GM12878 (cell line): Measurements from ENCODE around the gene FAM53B. TPM values are rescaled to one million over a fixed set of nuclear protein-coding genes. Genes with fewer than 3 reads are reported as not detected.

ENCODE experiments used
- ATAC-seq: fragments of 200-7000 bp; cut with Tn5 transposase; 3 replicates; pipeline ENCODE4 v1.9.1; 2020; ENCODE audit warnings: mild to moderate bottlenecking, moderate library complexity
- BruUV-seq: library from RNA; stranded (reverse); fragments of 400-500 nt; replicated peaks from 2 replicates; lab custom pipeline; 2021; lab: Mats Ljungman, UMichigan
- CTCF ChIA-PET: fragments of 300-600 bp; sonication (Branson Sonifier 250); formaldehyde crosslinking; extraction: SDS; loops from one replicate; lab custom pipeline; 2021; ENCODE audit warnings: inconsistent platforms; lab: Yijun Ruan, JAX
- POLR2A ChIA-PET: fragments of 350-600 bp; formaldehyde crosslinking; extraction: SDS; loops from one replicate; lab custom pipeline; 2021; ENCODE audit warnings: inconsistent platforms; lab: Charles Lee
- RAD21 ChIA-PET: fragments of 300-600 bp; sonication (Branson Sonifier 250); formaldehyde crosslinking; loops from one replicate; lab custom pipeline; 2023; ENCODE audit warnings: antibody characterized with exemption; ENCODE audit not compliant: unreplicated experiment; lab: Charles Lee
- SMC1A ChIA-PET: fragments of 300-600 bp; sonication (Branson Sonifier 250); formaldehyde crosslinking; loops from one replicate; lab custom pipeline; 2023; ENCODE audit not compliant: unreplicated experiment, uncharacterized antibody; lab: Charles Lee
- DNase-seq: peaks from one replicate; pipeline ENCODE4 v3.0.0-alpha.2; 2011; ENCODE audit warnings: low read depth, low spot score
- FAIRE-seq: peaks from 3 replicates; lab custom pipeline; 2011; peaks lifted over from hg19 to GRCh38; lab: Jason Lieb, UNC
- H2AFZ ChIP-seq: 2 replicates; pipeline ENCODE4 v1.6.0; 2011; ENCODE audit warnings: low read depth, low read length, control low read depth; ENCODE audit not compliant: control insufficient read depth
- H3K27ac ChIP-seq: 2 replicates; pipeline ENCODE4 v1.5.1; 2011; ENCODE audit warnings: control low read depth; ENCODE audit not compliant: control insufficient read depth, insufficient read depth
- H3K27me3 ChIP-seq, 2 experiments: replicated peaks in 1 of 2; 2 replicates each; pipeline versions ENCODE4 v1.6.0 to v1.6.1; 2011; ENCODE audit warnings: low read length in 1 of 2; ENCODE audit not compliant: control insufficient read depth in 2 of 2, insufficient read depth in 2 of 2
- H3K36me3 ChIP-seq, 2 experiments: 2 replicates each; pipeline ENCODE4 v1.5.1; 2011; ENCODE audit warnings: low read length in 1 of 2; ENCODE audit not compliant: control insufficient read depth in 2 of 2, insufficient read depth in 2 of 2
- H3K4me1 ChIP-seq: 2 replicates; pipeline ENCODE4 v1.6.1; 2011; ENCODE audit warnings: mild to moderate bottlenecking, low read length, moderate library complexity, mixed read lengths; ENCODE audit not compliant: control insufficient read depth, insufficient read depth
- H3K4me2 ChIP-seq: 2 replicates; pipeline ENCODE4 v1.6.0; 2011; ENCODE audit warnings: control low read depth; ENCODE audit not compliant: control insufficient read depth, insufficient read depth
- H3K4me3 ChIP-seq: fragments of 200-600 bp; sonication (generic); 2 replicates; pipeline ENCODE4 v1.5.1; 2016
- H3K79me2 ChIP-seq: 2 replicates; pipeline ENCODE4 v1.6.0; 2011; ENCODE audit warnings: low read length; ENCODE audit not compliant: control insufficient read depth, insufficient read depth
- H3K9ac ChIP-seq: 2 replicates; pipeline ENCODE4 v1.8.0; 2011; ENCODE audit warnings: low read length, control low read depth, mixed read lengths; ENCODE audit not compliant: control insufficient read depth, insufficient read depth
- H3K9me3 ChIP-seq: replicated peaks from 3 replicates; pipeline ENCODE4 v1.5.1; 2011; ENCODE audit warnings: mild to moderate bottlenecking, low read length; ENCODE audit not compliant: control insufficient read depth, insufficient read depth
- H4K20me1 ChIP-seq: 2 replicates; pipeline ENCODE4 v1.6.0; 2011; ENCODE audit not compliant: control insufficient read depth, insufficient read depth
- HDAC6 ChIP-seq: fragments of 200-600 bp; sonication (generic); IDR thresholded peaks from one replicate; pipeline ENCODE4 v1.8.0; 2017; ENCODE audit warnings: antibody characterized with exemption; ENCODE audit not compliant: unreplicated experiment
- MAX ChIP-seq: IDR thresholded peaks from 2 replicates; pipeline ENCODE4 v1.6.1; 2012; ENCODE audit warnings: low read depth, low read length, improper control_type of control experiment
- NFXL1 ChIP-seq: fragments of 450-650 bp; IDR thresholded peaks from 2 replicates; pipeline ENCODE4 v1.6.1; 2017; ENCODE audit warnings: antibody characterized with exemption, mild to moderate bottlenecking, borderline replicate concordance
- POLR2AphosphoS2 ChIP-seq: IDR thresholded peaks from 2 replicates; pipeline ENCODE4 v1.6.1; 2011; ENCODE audit warnings: low read depth, mild to moderate bottlenecking, low read length, improper control_type of control experiment, moderate library complexity
- SPI1 ChIP-seq: IDR thresholded peaks from 2 replicates; pipeline ENCODE4 v1.6.1; 2011; ENCODE audit warnings: low read depth, mild to moderate bottlenecking, low read length, moderate library complexity, borderline replicate concordance; ENCODE audit not compliant: insufficient read depth
- SUZ12 ChIP-seq: fragments of 200-600 bp; sonication (generic); IDR thresholded peaks from one replicate; pipeline ENCODE4 v1.6.1; 2018; ENCODE audit warnings: antibody characterized with exemption, mild to moderate bottlenecking; ENCODE audit not compliant: unreplicated experiment
- ZNF24 ChIP-seq: fragments of 450-650 bp; IDR thresholded peaks from 2 replicates; pipeline ENCODE4 v1.6.1; 2017; ENCODE audit warnings: antibody characterized with exemption, mild to moderate bottlenecking
- ZNF592 ChIP-seq: fragments of 450-650 bp; IDR thresholded peaks from 2 replicates; pipeline ENCODE4 v1.6.1; 2017; ENCODE audit warnings: mild to moderate bottlenecking, moderate library complexity
- WGBS: methylation state at CpG from one replicate; pipeline ENCODE4 v1.1.6; 2016; ENCODE audit warnings: low lambda C conversion rate; ENCODE audit not compliant: insufficient replicate concordance, insufficient coverage; ENCODE audit errors: missing lambda C conversion rate; 5-methylcytosine and 5-hydroxymethylcytosine counted together
- in situ Hi-C: fragments of 300-500 bp; cut with MboI; formaldehyde crosslinking; loops from 9 replicates; pipeline ENCODE4 v1.14.3; 2018; ENCODE audit warnings: mixed read lengths
- intact Hi-C: fragments of 100-400 bp; cut with micrococcal nuclease; formaldehyde crosslinking; loops from one replicate; pipeline ENCODE4 v1.14.2; 2022; ENCODE audit not compliant: unreplicated experiment
- polyA plus RNA-seq, 11 experiments: library from polyadenylated mRNA; depleted of rRNA in 4 of 11; unstranded in 6 of 11; stranded (reverse) in 5 of 11; fragments of >200 nt; fragmentation: Nextera tagmentation in 4 of 11; fragmentation: Illumina TruSeq in 1 of 11; extraction: Ambion mirVana in 4 of 11; extraction: Trizol in 1 of 11; gene quantifications; 1 replicate in 1 of 11; 2 replicates in 10 of 11; pipeline versions ENCODE4 v1.2.1 to v1.2.3, GENCODE V29; 2011 to 2016; ENCODE audit warnings: inconsistent platforms in 2 of 11, missing spikeins in 2 of 11, low read depth in 1 of 11
- total RNA-seq, 4 experiments: library from RNA; depleted of rRNA in 3 of 4; stranded (reverse); fragments of >200 nt in 3 of 4; fragmentation: Illumina TruSeq in 1 of 4; extraction: Trizol in 1 of 4; gene quantifications; 2 replicates each; pipeline versions ENCODE4 v1.2.1 to v1.2.3, GENCODE V29; 2013 to 2021
- TF ChIP-seq, protein P1 (sequence below): fragments of 450-650 bp; conservative IDR thresholded peaks from 2 replicates; pipeline ENCODE4 v1.6.1; 2017; ENCODE audit warnings: mild to moderate bottlenecking, moderate library complexity
- TF ChIP-seq, protein P2 (sequence below): fragments of 450-650 bp; IDR thresholded peaks from 2 replicates; pipeline ENCODE4 v1.6.1; 2016; ENCODE audit warnings: mild to moderate bottlenecking, moderate library complexity, borderline replicate concordance

FAM53B gene
- total and polyA plus RNA-seq, 10 of the 15 experiments (the other 5 are each of a cell fraction or from before 2014, with no cell fraction given): 0.05 to 26.3 (median 8.1) TPM

GRCh38 chr10:124659380-124659779 lies 84.8 kb downstream of the FAM53B start:
- Histone ChIP-seq H3K27ac (no peak overlapping the region), H2AFZ (no peak overlapping the region), H3K27me3 (no peaks in the 10 kb centered on the region), H3K4me3 (no peak overlapping the region), H3K79me2 (no peaks in the 10 kb centered on the region; the same call in 1 of the 2 replicates), H3K9me3 (no peaks in the 10 kb centered on the region), H3K4me1 (peaks cover 12% of the 10 kb centered on the region), H3K36me3 (peaks cover 0 to 9% of the 10 kb centered on the region in 2 experiments), H4K20me1 (peaks cover 4% of the 10 kb centered on the region; the same call in 1 of the 2 replicates), H3K4me2 (no peak overlapping the region), H3K9ac (no peak overlapping the region)
- intact Hi-C loops: no loop called here
- BruUV-seq: no TSS peak
- WGBS: 73% methylated on average over 2 of the region's 2 CpGs
- ATAC-seq: no peak
- CTCF ChIA-PET: interaction anchor here (1.2 to 2.4 kb wide), 2 partner anchors 64 to 82 kb away, joined by 3 to 12 read pairs; no protein-coding TSS in a partner anchor
- POLR2A ChIA-PET: interaction anchor here (0.8 to 1.2 kb wide), 2 partner anchors 11 to 37 kb away, joined by 3 read pairs; no protein-coding TSS in a partner anchor
- SMC1A ChIA-PET: interaction anchor here (1.1 to 4.0 kb wide), 7 partner anchors 10 to 82 kb away, joined by 3 to 24 read pairs (median 5); no protein-coding TSS in a partner anchor
- RAD21 ChIA-PET: interaction anchor here (0.8 to 1.9 kb wide), 3 partner anchors 29 to 81 kb away, joined by 3 to 6 read pairs (median 5); no protein-coding TSS in a partner anchor
- FAIRE-seq: no peak
- in situ Hi-C loops: no loop called here
- DNase-seq: no peak
- TF ChIP-seq SPI1: no peak
- no peak for TF ChIP-seq NFXL1
- TF ChIP-seq ZNF592: no peak
- no peak for TF ChIP-seq POLR2AphosphoS2
- TF ChIP-seq MAX: no peak
- no peak for TF ChIP-seq SUZ12
- TF ChIP-seq, protein P1, sequence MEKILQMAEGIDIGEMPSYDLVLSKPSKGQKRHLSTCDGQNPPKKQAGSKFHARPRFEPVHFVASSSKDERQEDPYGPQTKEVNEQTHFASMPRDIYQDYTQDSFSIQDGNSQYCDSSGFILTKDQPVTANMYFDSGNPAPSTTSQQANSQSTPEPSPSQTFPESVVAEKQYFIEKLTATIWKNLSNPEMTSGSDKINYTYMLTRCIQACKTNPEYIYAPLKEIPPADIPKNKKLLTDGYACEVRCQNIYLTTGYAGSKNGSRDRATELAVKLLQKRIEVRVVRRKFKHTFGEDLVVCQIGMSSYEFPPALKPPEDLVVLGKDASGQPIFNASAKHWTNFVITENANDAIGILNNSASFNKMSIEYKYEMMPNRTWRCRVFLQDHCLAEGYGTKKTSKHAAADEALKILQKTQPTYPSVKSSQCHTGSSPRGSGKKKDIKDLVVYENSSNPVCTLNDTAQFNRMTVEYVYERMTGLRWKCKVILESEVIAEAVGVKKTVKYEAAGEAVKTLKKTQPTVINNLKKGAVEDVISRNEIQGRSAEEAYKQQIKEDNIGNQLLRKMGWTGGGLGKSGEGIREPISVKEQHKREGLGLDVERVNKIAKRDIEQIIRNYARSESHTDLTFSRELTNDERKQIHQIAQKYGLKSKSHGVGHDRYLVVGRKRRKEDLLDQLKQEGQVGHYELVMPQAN: no peak
- TF ChIP-seq HDAC6: no peak
- no peak for TF ChIP-seq ZNF24
- TF ChIP-seq, protein P2, sequence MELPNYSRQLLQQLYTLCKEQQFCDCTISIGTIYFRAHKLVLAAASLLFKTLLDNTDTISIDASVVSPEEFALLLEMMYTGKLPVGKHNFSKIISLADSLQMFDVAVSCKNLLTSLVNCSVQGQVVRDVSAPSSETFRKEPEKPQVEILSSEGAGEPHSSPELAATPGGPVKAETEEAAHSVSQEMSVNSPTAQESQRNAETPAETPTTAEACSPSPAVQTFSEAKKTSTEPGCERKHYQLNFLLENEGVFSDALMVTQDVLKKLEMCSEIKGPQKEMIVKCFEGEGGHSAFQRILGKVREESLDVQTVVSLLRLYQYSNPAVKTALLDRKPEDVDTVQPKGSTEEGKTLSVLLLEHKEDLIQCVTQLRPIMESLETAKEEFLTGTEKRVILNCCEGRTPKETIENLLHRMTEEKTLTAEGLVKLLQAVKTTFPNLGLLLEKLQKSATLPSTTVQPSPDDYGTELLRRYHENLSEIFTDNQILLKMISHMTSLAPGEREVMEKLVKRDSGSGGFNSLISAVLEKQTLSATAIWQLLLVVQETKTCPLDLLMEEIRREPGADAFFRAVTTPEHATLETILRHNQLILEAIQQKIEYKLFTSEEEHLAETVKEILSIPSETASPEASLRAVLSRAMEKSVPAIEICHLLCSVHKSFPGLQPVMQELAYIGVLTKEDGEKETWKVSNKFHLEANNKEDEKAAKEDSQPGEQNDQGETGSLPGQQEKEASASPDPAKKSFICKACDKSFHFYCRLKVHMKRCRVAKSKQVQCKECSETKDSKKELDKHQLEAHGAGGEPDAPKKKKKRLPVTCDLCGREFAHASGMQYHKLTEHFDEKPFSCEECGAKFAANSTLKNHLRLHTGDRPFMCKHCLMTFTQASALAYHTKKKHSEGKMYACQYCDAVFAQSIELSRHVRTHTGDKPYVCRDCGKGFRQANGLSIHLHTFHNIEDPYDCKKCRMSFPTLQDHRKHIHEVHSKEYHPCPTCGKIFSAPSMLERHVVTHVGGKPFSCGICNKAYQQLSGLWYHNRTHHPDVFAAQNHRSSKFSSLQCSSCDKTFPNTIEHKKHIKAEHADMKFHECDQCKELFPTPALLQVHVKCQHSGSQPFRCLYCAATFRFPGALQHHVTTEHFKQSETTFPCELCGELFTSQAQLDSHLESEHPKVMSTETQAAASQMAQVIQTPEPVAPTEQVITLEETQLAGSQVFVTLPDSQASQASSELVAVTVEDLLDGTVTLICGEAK: no peak
